Activated naive CD8-positive, alpha-beta T cell treated with anti-CD3 and anti-CD28 coated beads, Interleukin-2, amount 50 U/mL, for 16 hours (primary cell): Measurements from ENCODE around the gene EPG5.
"Not testable (repeated sequence)": the region's sequence is repeated elsewhere in the genome, so short reads cannot be mapped to it uniquely, and the experiment has no call there.

ENCODE experiments used
- DNase-seq: peaks from one replicate; pipeline ENCODE4 v3.0.0-alpha.2; 2020; ENCODE audit warnings: low read depth, low spot score

EPG5 gene

DNA sequence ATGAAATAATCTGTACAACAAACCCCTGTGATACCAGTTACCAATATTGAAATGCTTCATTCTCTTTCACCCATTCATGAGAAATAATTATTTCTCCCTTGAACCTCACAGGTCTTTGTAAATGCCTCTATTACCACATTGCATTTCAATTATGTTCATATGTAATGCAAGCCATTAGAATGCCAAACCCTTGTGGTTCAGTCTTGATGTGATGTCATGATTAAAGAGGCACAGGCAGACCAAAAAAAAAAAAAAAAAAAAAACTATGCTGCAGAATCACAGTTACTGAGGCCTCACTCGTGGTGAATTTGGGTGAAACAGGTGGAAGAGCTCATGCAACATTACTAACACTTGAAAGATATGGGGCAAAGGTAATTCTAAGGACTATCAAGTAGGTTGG is 9.4 kb upstream of the EPG5 start:
- no peak for DNase-seq

DNA sequence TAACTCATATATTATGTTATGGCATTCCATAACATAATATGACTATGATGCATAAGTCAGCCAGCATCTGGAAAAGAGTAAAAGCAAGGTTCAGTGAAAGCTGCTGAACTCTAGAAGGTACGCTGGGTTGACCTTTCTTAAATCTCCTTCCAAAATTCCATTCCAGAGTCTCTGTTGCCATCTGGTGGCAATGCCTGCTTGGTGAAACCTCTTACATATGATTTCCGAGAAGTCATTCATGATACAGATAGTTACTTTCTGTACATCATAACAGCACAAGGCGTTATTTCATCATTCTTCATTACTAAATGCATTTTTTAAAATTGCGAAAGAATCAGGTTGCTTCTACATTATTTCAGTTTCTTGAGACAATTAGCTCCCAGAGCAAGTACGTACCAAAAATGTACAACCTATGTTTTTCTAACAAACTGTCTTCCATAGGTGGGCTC is 7.0 kb upstream of the EPG5 start:
- peak; percentile 29 for DNase-seq

DNA sequence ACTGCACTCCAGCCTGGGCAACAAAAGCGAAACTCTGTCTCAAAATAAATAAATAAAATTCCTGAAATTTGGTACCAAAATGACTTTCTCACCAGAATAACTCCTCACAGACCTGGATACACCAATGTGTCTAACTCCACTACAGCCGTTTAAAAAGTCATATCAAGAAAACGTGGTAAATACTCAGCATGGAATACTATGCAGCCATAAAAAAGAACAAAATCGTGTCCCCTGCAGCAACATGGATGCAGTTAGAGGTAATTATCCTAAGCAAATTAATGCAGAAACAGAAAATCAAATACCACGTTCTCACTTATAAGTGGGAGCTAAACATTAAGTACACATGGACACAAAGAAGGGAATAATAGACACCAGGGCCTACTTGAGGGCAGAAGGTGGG is 2.2 kb downstream of the EPG5 start:
- DNase-seq, result not testable (repeated sequence)

DNA sequence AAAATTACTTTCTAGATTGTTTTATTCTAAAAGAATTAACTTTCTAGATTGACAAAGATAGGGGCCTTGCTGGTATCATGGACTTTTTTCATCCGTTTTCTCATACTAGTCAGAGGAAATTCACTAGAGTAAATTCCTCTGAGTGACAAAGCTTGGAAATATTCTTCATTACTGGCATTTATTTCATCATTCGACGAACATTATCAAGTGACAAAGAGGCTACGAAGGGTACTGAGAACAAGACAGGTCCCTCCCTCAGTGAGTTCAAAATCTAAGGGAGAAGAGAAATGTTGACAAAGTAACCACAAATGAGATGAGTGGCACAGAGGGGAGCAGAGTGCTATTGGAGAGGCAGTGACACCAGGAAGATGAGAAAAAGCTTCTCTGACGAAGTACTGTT is 4.3 kb downstream of the EPG5 start:
- no peak for DNase-seq

DNA sequence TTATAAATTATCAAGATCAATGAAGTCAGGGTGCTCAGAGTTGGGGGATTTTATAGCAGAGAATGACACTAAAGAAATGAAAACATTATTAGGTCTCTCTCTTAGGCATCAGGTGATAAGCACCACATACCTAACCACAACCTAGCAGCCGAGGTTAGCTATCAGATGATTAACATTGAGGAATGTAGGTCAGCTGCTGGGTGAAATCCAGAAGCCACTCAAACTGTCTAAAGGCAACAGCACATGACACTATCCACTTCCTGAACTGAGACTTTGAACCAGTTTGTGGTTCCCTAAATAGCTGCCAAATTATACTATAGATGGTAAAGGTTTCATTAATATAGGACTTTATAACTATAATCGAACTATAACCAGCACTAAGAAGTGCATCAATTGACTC is 4.7 kb downstream of the EPG5 start:
- DNase-seq, result no peak

DNA sequence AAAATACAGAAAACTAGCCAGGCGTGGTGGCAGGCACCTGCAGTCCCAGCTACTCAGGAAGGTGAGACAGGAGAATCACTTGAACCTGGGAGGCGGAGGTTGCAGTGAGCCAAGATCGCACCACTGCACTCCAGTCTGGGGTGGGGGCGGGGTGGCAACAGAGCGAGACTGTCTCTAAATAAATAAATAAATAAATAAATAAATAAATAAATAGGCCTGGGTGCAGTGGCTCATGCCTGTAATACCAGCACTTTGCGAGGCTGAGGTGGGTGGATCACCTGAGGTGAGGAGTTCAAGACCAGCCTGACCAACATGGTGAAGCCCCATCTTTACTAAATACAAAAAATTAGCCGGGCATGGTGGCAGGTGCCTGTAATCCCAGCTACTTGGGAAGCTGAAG is 7.6 kb downstream of the EPG5 start:
- not testable (repeated sequence) for DNase-seq

DNA sequence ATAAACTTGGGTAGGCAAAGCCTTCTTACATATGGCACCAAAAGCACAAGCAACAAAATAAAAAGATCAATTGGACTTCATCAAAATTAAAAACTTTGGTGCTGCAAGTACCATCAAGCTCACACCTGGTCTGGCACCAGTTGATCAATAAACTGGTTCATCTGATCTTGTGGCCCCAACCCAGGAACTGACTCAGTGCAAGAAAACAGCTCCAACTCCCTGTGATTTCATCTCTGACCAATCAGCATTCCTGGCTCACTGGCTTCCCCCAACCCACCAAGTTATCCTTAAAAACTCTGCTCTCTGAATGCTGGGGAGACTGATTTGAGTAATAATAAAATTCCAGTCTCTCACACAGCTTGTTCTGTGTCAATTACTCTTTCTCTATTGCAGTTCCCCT is 8.4 kb downstream of the EPG5 start:
- no peak for DNase-seq

DNA sequence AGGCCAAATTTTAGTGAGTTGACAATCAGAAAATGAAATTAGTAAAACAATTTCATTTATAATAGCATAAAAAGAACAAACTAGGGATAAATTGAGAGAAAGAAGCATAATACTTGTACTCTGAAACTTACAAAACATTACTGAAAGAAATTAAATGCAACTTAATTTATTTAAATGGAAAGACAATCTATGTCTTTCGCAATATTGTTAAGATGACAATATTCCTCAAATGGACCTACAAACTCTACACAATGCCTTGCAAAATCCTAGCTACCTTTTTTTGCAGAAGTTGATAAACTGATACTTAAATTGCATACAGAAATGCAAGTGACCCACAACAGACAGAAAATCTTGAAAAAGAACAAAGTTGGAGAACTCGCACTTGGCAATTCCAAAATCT is 9.1 kb downstream of the EPG5 start:
- DNase-seq, result no peak

DNA sequence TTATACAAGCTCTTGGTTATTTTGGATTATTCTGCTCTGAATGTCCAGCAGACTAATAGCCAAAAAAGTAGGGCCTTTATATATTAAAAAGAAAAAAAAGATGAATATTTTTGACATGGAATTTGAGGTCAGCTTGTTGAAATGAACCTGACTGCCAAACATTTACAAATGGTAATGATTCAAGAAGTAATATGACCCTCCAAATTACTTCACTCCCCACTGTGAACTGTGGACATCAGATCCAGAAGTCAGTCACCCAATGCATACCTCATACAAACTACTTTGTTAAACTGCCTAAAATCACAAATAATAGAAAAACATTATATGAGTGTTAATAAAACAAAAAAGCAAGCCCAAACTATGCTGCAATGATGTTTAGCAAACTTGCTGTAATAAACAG is 10.0 kb downstream of the EPG5 start:
- no peak for DNase-seq

DNA sequence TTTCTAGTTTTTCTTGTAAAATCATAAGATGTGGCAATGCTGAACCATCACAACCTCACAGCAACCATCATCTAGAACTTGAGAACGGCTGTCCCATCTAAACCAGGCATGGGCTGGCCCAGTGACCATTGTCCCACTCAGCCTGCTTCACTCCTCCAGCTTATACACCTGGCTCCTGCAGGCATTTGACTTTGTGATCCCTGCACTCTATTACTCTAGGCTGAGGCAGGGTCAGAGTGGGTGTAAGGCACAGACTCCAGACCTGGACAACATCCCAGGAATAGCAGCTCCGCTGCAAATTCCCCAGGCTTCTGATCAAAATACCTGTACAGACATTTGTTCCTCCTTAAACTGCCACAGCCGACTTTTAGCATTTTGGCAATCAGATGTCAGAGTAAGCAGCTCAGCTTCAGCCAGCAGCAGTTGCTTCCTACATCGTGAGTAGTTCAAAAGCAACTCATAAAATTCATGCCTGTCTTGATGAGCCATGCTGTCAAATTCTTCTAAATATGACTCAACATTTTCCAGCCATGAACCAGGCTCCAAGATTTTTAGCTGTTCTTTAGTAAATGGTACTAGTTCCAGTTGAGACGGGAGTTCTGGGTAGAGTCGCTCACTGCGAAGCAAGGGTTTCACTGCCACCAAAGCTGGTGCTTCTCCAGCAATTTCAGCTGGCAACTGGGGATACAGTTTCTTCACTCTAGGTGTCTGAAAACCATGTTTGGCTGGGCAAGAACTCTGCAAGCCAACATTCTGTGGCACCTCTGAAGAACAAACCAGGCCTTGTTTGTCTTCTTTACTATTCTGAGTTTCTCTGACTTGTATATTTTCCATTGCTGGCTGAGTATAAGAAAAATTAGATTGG is 12.8 kb downstream of the EPG5 start:
- no peak for DNase-seq

DNA sequence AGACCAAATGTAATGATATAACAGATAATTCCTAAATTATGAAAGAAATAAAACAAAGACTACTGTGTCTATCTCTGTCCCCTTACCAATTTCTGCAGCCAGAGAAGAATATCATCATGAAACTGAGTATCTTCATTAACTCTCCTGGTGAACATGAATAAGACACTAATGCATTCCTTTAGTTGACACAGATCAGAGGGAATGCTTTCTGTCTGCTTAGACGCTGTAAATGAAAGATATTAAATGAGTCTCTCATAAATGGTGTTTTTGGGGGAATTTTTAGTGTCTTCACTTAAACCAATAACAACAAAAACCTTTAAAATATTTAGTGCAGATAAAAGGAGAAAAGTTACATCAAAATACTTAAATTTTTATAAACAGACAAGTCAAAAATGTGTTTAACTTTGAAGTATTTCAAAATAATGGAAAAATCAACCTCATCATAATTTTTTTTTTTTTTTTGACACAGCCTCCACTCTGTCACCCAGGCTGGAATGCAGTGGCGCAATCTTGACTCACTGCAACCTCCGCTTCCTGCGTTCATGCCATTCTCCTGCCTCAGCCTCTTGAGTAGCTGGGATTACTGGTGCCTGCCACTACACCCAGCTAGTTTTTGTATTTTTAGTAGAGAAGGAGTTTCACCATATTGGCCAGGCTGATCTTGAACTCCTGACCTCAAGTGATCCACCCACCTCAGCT is 16.0 kb downstream of the EPG5 start:
- no peak for DNase-seq

DNA sequence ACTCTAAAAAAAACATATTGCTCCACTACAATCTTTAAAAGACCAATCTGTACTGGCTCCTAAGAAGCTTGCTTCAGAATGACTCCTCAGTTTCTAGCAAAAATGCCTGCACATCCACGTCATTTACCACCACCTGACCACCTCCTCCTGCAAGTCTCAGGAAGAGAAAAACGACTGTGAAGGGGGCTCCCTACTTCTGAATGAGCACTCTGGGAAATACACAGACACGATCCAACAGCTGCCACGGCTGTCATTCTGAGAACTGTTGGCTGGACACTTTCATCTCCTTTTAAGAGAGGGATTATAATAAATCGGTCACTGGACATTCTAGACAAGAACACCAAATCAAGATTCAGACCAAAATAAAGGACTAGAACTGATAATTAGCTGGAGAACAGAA is 21.5 kb downstream of the EPG5 start:
- DNase-seq, result no peak

DNA sequence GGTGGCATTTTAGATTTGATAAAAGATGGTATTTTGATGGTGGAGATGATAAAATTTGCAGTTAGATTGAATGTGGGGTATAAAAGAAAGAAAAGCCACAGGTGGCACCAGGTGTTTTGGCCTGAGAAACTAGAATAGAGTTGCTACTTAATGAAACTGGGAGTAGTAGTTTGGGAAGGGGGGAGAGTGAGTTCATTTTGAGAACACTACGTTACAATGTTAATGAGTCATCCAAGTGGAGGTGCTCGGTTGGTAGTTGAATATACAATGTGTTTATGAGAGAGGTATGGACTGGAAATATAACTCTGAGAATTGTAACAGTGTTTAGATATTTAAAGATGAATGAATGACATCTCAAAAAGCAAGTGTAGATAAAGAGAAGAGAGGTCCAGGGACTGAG is 26.4 kb downstream of the EPG5 start:
- DNase-seq, result no peak

DNA sequence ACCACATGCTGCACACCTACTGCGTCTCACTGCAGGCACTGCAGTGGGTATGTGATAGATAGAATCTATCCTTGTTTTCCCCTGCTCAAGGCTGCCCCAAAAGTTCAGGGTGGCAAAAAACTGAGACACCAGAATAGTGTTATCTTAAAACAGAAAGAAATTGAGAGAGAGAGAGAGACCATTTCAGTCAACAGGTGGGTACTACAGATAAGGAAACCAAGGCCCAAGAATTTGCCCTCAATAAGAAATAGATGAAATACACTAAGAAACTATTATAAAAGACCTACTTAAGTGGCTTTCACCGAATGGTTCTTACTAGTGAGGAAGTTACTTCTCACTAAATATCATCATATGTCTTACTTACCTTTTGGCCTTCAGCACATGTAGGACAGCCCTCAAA is 27.9 kb downstream of the EPG5 start:
- no peak for DNase-seq

DNA sequence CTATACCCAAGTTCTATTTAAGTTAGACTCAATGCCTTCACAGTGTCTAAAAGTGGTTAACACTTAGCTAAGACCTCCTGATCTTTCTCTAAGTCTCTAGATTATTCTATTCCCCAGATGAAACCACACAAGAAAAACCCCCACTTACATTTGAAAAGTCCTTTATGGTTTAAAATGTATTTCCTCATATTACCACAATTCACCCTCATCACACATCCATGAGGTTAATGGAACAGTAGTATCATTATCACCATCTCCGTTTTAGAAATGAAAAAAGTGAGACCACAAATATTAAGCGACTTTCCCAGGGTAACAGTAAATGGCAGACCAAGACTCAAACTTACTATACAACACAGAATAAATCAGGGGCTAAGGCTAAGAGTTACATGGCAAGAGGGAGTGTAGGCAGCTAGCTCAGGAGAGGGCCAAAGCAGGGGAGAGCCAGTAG is 28.6 kb downstream of the EPG5 start:
- DNase-seq, result no peak

DNA sequence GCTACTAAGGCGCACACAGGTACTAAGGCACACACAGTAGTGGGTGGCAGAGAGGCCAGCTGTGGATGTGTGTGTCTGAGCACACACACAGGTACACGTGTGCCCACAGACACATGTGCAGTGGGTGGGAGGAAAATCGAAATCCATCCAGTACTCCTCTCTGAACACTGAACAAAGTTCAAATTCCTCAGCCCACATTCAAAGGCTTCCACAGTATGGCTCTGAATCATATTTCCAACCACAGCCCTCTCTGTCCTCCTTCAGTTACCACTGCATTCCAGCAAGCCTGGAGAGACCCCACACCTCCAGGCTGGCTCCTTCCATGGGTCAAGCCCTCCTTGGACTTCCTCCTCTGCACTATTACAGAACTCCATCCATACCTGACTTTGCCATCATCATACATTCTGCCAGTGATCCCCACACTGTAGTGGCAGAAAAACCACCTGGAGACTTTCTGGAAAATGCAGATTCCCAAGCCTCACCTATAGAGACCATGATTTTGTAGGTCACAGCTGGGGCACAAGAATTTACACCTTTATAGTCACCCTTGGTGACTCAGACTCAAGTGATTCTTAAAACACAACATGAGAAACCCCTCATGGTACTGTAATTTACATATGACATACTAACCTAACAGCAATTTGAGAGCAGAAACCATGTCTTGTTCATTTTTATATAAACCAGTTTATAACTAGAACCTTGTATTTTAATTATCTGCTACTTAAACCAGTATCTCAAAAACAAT is 31.4 kb downstream of the EPG5 start:
- DNase-seq, result no peak

DNA sequence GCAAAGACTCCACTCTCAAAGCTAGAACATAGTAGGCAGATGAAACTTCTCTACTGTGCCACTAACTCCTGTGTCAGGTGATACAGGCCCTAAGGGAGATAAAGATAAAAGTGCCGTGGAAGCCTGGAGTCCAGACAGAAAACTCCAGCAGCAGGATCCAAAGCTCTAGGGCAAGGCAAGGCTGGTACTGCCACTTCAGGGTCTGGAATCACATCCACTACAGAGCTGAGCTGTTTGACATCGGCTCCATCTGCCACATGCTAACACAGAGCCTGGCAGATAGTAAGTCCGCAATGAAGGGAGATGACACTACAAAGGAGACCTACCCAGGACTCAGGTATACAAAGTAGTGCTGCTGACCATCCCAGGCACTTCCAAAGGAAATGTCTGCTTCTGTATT is 34.4 kb downstream of the EPG5 start:
- no peak for DNase-seq

DNA sequence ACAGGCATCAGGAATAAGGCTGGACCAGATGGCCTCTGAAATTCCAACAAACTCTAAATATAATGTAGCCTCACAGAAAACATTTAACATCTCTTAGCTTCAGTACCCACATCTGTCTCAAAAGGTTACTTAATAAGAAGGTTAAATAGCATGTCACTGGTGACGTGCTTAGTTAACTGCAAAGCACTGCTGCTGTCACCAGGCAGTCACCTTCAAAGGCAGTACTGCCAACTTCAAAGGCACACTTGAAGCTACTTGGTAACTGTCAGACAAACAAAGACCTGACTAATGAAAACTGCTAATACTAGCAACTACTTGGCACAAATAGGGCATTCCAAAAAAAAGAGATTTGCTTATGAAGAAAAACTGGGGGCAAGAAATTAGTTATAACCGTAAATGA is 36.2 kb downstream of the EPG5 start:
- DNase-seq, result no peak

DNA sequence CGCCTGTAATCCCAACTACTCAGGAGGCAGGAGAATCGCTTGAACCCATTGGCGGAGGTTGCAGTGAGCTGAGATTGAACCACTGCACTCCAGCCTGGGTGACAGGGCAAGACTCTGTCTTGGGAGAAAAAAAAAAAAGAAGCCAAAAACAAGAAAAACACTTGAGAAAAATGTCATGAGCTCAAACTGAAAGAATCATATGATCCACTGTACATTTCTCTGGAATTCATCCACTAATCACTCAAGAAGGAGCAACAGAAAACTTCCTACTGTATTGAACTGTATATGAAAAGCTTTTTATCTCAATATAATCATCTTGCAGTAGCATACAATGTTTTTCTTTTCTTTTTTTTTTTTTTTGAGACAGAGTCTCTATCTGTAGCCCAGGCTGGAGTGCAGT is 40.4 kb downstream of the EPG5 start:
- no peak for DNase-seq

DNA sequence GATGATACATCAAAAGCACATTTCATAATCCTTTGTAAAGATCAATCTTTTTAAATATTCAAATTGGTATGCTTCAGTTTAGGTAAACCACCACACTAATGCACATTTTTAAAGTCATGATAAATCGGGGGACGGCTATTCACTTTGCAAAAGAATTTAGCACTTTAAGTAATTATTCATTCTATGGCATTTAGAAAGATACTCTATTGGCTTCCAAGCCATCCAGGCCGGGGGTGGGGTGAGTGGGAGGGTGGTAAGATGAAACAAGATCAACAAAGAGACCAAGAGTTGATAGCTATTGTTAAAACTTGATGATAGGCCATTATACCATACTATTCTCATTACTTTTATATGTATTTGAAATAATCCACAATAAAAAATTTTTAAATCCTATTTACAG is 41.0 kb downstream of the EPG5 start:
- DNase-seq, result no peak

DNA sequence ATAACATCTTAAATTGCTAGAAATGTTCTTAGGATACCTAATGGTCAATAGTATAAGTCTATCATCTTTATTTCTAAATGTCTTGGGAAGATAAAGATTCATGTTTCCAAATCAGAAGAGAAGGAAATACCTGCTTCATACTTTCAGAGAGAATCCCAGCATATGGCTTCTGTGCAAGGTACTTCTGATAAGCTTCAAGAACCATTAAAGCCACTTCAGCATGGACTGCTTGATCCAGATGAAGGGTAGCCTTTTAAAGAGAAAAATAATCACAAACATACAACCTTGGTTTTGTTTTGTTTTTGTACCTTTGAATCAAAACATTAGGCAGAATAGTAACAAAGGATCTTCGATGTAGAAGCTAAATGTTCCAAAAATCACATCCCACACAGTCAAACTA is 44.0 kb downstream of the EPG5 start:
- no peak for DNase-seq

DNA sequence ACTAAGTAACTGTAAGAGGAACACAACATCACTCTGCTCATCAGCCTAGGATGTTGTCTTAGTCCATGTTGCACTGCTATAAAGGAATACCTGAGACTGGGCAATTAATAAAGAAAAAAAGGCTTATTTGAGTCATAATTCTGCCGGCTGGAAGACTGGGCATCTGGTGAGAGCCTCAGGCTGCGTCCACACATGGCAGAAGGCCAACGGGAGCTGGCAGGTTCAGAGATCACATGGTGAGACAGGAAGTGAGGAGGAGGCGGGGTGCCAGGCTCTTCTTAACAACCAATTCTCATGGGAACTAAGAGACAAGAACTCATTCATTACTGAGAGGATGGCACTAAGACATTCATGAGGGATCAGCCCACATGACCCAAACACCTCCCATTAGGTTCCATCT is 46.8 kb downstream of the EPG5 start:
- DNase-seq, result no peak
